Measurements from ENCODE around the gene IL17B. TPM values are rescaled to one million over a fixed set of nuclear protein-coding genes. Genes with fewer than 3 reads are reported as not detected.

The IL17B gene
- total and polyA plus RNA-seq, 2 experiments from 2014 or later = not detected

DNA sequence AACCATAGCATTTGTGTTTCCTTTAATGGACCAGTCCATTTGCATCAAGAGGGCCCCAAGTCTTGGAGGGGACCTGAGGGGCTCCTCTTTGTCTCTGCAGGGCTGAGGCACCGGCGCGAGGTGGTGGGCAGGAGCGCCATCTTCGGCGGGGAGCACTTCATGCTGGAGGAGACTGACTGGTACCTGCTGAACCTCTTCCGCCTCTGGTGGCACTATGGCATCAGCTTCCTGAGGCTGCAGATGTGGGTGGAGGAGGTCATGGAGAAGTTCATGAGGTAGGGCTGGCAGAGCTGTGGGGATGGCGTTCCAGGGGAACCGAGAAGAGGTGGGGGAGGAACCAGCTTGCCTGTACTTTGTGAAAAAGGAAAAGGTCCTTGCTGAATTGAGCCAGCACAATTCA is 15.2 kb downstream of the IL17B start:
- Histone ChIP-seq H3K4me2 (no peak overlapping the region), H3K36me3 (ENCODE audit: insufficient read depth) (no peaks in the 10 kb centered on the region), H3K79me2 (replicated peaks; ENCODE audit: insufficient read depth) (0 out of 2 replicates have a peak, but pooled peaks cover 4% of the 10 kb centered on the region), H3F3A (replicated peaks; ENCODE audit: low read depth) (no peaks in the 10 kb centered on the region), H3K4me1 (ENCODE audit: insufficient read depth) (no peaks in the 10 kb centered on the region), H2AFZ (no peak overlapping the region), H3K27ac (ENCODE audit: low read depth) (no peak overlapping the region), H3K27me3 (ENCODE audit: insufficient read depth) (no peaks in the 10 kb centered on the region), H3K9me2 (ENCODE audit: insufficient read depth) (no peaks in the 10 kb centered on the region), H4K20me1 (replicated peaks; ENCODE audit: insufficient read depth) (no peaks in the 10 kb centered on the region), H3K4me3 (no peak overlapping the region)
- Mint-ChIP-seq H3K4me1 (peaks cover 16% of the 10 kb centered on the region), H3K27ac (no peak overlapping the region), H3K27me3 (ENCODE audit: insufficient read depth, low read depth, poor library complexity) (peaks cover 9% of the 10 kb centered on the region), H3K36me3 (ENCODE audit: low read depth) (peaks cover 4% of the 10 kb centered on the region; the same call in 2 of the 3 replicates), H3K9me3 (no peaks in the 10 kb centered on the region), H3K4me3 (no peak overlapping the region)
- no peak for ATAC-seq
- no peak for DNase-seq (ENCODE audit: low spot score)
- TF ChIP-seq ZNF331 (CRISPR knock-in tag; IDR thresholded peaks at IDR 0.05; ENCODE audit: low read depth) (no peak), CTCF (conservative IDR thresholded peaks at IDR 0.05; ENCODE audit: low read depth in 2 of 2) (peak in 1 of 2 experiments; percentile 14; a peak in 1 of 4 replicates)

DNA sequence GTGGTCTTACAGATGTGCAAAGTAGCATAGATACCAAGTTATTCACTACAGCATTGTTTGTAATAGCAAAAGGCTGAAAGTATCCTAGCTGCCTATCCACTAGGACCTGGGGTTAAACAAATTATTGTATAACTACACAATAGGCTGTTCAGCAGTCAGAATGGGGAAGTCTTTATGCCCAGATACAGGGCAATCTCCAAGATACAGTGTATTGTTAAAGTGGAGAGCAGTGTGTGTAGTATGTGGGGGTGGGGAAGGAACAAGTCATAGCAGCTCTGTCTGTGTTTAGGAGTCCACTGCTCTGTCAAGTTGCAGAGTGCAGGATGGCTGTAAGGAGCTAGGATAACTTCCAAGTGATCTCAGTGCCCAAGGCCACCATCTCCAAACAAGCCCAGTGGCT is 15.7 kb downstream of the IL17B start:
- no peaks in the 10 kb centered on the region for H3K27me3 ChIP-seq (ENCODE audit: insufficient read depth)
- H3K4me2 ChIP-seq = no peak overlapping the region
- no peaks in the 10 kb centered on the region for H4K20me1 ChIP-seq (replicated peaks; ENCODE audit: insufficient read depth)
- Mint-ChIP-seq H3K27ac (no peak overlapping the region), H3K36me3 (ENCODE audit: low read depth) (peaks cover 4% of the 10 kb centered on the region; the same call in 2 of the 3 replicates), H3K4me1 (peaks cover 20% of the 10 kb centered on the region), H3K4me3 (no peak overlapping the region), H3K27me3 (ENCODE audit: insufficient read depth, low read depth, poor library complexity) (peaks cover 10% of the 10 kb centered on the region), H3K9me3 (no peaks in the 10 kb centered on the region)
- DNase-seq (ENCODE audit: low spot score) = no peak
- no peak overlapping the region for H3K4me3 ChIP-seq
- H3K9me2 ChIP-seq (ENCODE audit: insufficient read depth) = no peaks in the 10 kb centered on the region
- ATAC-seq = no peak
- TF ChIP-seq, protein P1, sequence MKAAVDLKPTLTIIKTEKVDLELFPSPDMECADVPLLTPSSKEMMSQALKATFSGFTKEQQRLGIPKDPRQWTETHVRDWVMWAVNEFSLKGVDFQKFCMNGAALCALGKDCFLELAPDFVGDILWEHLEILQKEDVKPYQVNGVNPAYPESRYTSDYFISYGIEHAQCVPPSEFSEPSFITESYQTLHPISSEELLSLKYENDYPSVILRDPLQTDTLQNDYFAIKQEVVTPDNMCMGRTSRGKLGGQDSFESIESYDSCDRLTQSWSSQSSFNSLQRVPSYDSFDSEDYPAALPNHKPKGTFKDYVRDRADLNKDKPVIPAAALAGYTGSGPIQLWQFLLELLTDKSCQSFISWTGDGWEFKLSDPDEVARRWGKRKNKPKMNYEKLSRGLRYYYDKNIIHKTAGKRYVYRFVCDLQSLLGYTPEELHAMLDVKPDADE (IDR thresholded peaks at IDR 0.05) = no peak
- TF ChIP-seq NANOG (IDR thresholded peaks at IDR 0.05; ENCODE audit: borderline replicate concordance) = no peak
- TF ChIP-seq ZNF114 (CRISPR knock-in tag; IDR thresholded peaks at IDR 0.05) = no peak
- peaks cover 5% of the 10 kb centered on the region for H3K4me1 ChIP-seq (ENCODE audit: insufficient read depth)
- no peak overlapping the region for H2AFZ ChIP-seq
- H3F3A ChIP-seq (replicated peaks; ENCODE audit: low read depth) = no peaks in the 10 kb centered on the region
- H3K36me3 ChIP-seq (ENCODE audit: insufficient read depth) = no peaks in the 10 kb centered on the region
- H3K27ac ChIP-seq (ENCODE audit: low read depth) = no peak overlapping the region
- peaks cover 9% of the 10 kb centered on the region; the same call in 1 of the 2 replicates for H3K79me2 ChIP-seq (replicated peaks; ENCODE audit: insufficient read depth)

DNA sequence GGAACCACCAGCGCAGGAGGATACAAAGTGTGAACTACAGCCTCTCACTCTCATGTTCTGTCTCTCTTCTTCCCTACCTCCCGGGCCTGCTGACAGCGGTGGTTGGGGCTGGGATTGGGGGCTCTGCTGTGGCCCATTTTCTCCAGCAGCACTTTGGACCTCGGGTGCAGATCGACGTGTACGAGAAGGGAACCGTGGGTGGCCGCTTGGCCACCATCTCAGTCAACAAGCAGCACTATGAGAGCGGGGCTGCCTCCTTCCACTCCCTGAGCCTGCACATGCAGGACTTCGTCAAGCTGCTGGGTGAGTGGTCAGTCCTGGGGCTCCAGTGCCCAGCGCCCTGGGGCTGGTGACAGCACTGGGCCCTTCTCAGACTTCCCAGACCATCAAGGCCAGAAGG is 16.6 kb downstream of the IL17B start:
- ATAC-seq (no peak), DNase-seq (ENCODE audit: low spot score) (no peak)
- peaks cover 7% of the 10 kb centered on the region for H3K4me1 ChIP-seq (ENCODE audit: insufficient read depth)
- Mint-ChIP-seq H3K4me1 (peaks cover 16% of the 10 kb centered on the region), H3K27me3 (ENCODE audit: insufficient read depth, low read depth, poor library complexity) (peaks cover 9% of the 10 kb centered on the region), H3K27ac (no peak overlapping the region), H3K9me3 (no peaks in the 10 kb centered on the region), H3K4me3 (no peak overlapping the region), H3K36me3 (ENCODE audit: low read depth) (no peaks in the 10 kb centered on the region; the same call in 2 of the 3 replicates)
- no peaks in the 10 kb centered on the region for H3K27me3 ChIP-seq (ENCODE audit: insufficient read depth)
- no peaks in the 10 kb centered on the region for H3K36me3 ChIP-seq (ENCODE audit: insufficient read depth)
- no peak overlapping the region for H2AFZ ChIP-seq
- H3K4me3 ChIP-seq = no peak overlapping the region
- no peaks in the 10 kb centered on the region for H4K20me1 ChIP-seq (replicated peaks; ENCODE audit: insufficient read depth)
- H3K9me2 ChIP-seq (ENCODE audit: insufficient read depth) = no peaks in the 10 kb centered on the region
- H3F3A ChIP-seq (replicated peaks; ENCODE audit: low read depth) = no peaks in the 10 kb centered on the region
- H3K27ac ChIP-seq (ENCODE audit: low read depth) = no peak overlapping the region
- H3K4me2 ChIP-seq = no peak overlapping the region
- peaks cover 9% of the 10 kb centered on the region; the same call in 1 of the 2 replicates for H3K79me2 ChIP-seq (replicated peaks; ENCODE audit: insufficient read depth)
- TF ChIP-seq, protein P2, sequence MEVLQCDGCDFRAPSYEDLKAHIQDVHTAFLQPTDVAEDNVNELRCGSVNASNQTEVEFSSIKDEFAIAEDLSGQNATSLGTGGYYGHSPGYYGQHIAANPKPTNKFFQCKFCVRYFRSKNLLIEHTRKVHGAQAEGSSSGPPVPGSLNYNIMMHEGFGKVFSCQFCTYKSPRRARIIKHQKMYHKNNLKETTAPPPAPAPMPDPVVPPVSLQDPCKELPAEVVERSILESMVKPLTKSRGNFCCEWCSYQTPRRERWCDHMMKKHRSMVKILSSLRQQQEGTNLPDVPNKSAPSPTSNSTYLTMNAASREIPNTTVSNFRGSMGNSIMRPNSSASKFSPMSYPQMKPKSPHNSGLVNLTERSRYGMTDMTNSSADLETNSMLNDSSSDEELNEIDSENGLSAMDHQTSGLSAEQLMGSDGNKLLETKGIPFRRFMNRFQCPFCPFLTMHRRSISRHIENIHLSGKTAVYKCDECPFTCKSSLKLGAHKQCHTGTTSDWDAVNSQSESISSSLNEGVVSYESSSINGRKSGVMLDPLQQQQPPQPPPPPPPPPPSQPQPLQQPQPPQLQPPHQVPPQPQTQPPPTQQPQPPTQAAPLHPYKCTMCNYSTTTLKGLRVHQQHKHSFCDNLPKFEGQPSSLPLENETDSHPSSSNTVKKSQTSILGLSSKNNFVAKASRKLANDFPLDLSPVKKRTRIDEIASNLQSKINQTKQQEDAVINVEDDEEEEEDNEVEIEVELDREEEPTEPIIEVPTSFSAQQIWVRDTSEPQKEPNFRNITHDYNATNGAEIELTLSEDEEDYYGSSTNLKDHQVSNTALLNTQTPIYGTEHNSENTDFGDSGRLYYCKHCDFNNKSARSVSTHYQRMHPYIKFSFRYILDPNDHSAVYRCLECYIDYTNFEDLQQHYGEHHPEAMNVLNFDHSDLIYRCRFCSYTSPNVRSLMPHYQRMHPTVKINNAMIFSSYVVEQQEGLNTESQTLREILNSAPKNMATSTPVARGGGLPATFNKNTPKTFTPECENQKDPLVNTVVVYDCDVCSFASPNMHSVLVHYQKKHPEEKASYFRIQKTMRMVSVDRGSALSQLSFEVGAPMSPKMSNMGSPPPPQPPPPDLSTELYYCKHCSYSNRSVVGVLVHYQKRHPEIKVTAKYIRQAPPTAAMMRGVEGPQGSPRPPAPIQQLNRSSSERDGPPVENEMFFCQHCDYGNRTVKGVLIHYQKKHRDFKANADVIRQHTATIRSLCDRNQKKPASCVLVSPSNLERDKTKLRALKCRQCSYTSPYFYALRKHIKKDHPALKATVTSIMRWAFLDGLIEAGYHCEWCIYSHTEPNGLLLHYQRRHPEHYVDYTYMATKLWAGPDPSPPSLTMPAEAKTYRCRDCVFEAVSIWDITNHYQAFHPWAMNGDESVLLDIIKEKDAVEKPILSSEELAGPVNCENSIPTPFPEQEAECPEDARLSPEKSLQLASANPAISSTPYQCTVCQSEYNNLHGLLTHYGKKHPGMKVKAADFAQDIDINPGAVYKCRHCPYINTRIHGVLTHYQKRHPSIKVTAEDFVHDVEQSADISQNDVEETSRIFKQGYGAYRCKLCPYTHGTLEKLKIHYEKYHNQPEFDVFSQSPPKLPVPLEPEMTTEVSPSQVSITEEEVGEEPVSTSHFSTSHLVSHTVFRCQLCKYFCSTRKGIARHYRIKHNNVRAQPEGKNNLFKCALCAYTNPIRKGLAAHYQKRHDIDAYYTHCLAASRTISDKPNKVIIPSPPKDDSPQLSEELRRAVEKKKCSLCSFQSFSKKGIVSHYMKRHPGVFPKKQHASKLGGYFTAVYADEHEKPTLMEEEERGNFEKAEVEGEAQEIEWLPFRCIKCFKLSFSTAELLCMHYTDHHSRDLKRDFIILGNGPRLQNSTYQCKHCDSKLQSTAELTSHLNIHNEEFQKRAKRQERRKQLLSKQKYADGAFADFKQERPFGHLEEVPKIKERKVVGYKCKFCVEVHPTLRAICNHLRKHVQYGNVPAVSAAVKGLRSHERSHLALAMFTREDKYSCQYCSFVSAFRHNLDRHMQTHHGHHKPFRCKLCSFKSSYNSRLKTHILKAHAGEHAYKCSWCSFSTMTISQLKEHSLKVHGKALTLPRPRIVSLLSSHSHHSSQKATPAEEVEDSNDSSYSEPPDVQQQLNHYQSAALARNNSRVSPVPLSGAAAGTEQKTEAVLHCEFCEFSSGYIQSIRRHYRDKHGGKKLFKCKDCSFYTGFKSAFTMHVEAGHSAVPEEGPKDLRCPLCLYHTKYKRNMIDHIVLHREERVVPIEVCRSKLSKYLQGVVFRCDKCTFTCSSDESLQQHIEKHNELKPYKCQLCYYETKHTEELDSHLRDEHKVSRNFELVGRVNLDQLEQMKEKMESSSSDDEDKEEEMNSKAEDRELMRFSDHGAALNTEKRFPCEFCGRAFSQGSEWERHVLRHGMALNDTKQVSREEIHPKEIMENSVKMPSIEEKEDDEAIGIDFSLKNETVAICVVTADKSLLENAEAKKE (CRISPR knock-in tag; IDR thresholded peaks at IDR 0.05) = no peak
- TF ChIP-seq EZH2 (IDR thresholded peaks at IDR 0.05; ENCODE audit: low read depth, unreplicated experiment) = no peak
- no peak for TF ChIP-seq STAT1 (IDR thresholded peaks at IDR 0.05; ENCODE audit: unreplicated experiment)

All from GM23338 (cell line).